Measurements from ENCODE around the gene OMA1. TPM values are rescaled to one million over a fixed set of nuclear protein-coding genes. Genes with fewer than 3 reads are reported as not detected.
A peak's percentile ranks its signal among the peaks of the same experiment; 100 is the strongest.

Gene OMA1
- total RNA-seq, 1 experiment from 2014 or later = 21.4 TPM

- DNase-seq (ENCODE audit: low read depth) = peak; percentile 35
Measured at GRCh38 chr1:58431901-58432620, 114.5 kb downstream of the OMA1 start.

Other genes starting within 250 kb of the OMA1 start
- not detected in 2 replicates for gene TACSTD2, start 30.5 kb upstream of the OMA1 start, total RNA-seq (2014; rRNA removed; shearing (Covaris generic))
- gene MYSM1, start 153.3 kb upstream of the OMA1 start, total RNA-seq (2014; rRNA removed; shearing (Covaris generic)) = 4.3 and 9.1 TPM in 2 replicates
- 49.3 and 85.5 TPM in 2 replicates for gene JUN, start 237.3 kb upstream of the OMA1 start, total RNA-seq (2014; rRNA removed; shearing (Covaris generic))

Data from M059J (cell line).